RCC 7860 (cell line): ENCODE results near the gene MYL7.

Source experiments
- DNase-seq: peaks from one replicate; pipeline ENCODE4 v3.0.0-alpha.2; 2015; ENCODE audit warnings: low spot score
- FAIRE-seq: peaks from 2 replicates; lab custom pipeline; 2012; peaks lifted over from hg19 to GRCh38; lab: Jason Lieb, UNC

Gene MYL7

GRCh38 chr7:44112997-44113763, 28.0 kb downstream of the MYL7 start:
- FAIRE-seq, result no peak
- no peak for DNase-seq

DNA sequence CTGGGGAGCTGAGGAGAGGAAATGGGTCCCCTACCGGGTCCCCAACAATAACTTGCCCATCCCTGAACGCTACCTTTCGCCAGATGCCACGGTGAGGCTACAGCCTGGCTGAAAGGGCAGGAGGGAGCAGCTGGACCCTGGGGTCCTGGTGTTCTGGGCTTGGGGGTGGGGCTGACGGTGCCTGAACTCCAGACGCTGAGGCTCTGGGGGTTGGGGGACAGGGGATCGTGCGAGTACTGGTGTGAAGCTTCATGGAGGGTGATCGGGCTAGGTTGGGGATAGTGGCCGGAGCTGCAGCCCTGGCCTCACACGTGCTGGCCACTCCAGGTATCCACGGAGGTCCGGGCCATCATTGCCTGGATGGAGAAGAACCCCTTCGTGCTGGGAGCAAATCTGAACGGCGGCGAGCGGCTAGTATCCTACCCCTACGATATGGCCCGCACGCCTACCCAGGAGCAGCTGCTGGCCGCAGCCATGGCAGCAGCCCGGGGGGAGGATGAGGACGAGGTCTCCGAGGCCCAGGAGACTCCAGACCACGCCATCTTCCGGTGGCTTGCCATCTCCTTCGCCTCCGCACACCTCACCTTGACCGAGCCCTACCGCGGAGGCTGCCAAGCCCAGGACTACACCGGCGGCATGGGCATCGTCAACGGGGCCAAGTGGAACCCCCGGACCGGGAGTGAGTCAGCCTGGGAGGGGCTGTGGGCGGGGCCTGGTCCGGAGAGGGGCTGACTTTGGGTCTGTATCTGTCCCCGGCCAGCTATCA, 28.7 kb downstream of the MYL7 start:
- no peak for FAIRE-seq
- no peak for DNase-seq

DNA sequence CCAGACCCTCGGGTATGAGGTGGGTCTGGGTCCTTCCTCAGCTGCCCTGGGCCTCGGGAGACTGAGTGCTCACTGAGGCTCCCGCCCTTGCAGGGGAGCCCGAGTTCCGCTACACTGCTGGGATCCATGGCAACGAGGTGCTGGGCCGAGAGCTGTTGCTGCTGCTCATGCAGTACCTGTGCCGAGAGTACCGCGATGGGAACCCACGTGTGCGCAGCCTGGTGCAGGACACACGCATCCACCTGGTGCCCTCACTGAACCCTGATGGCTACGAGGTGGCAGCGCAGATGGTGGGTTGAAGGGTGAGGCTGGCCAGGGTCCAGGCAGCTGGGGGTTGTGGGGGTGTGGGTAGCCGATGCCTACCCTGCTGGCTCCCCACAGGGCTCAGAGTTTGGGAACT, 29.4 kb downstream of the MYL7 start:
- FAIRE-seq (no peak), DNase-seq (no peak)

DNA sequence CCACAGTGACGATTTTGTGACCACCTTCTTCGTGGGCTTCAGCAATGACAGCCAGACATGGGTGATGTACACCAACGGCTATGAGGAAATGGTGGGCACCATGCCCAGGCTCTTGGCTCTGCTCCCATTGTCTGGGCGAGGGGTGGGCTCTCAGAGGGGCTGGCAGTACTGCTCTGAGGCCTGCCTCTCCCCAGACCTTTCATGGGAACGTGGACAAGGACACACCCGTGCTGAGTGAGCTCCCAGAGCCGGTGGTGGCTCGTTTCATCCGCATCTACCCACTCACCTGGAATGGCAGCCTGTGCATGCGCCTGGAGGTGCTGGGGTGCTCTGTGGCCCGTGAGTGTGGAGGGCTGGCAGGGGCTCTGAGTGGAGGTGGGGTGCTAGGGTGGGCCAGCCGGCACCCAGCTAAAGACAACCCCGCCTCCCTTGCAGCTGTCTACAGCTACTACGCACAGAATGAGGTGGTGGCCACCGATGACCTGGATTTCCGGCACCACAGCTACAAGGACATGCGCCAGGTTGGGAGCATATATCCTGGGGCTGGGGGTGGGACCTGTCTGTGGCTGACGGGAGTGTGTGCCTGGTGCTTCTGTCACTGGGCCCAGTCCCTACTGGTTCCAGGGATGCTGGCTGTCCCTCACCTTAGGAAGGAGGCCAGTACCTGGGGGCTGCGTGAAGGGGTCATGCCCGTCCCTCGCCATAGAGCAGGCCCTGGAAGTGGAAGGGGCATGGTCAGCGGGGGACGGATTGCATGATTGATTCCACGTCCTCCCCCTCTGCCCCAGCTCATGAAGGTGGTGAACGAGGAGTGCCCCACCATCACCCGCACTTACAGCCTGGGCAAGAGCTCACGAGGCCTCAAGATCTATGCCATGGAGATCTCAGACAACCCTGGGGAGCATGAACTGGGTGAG, 30.2 kb downstream of the MYL7 start:
- FAIRE-seq, result no peak
- no peak for DNase-seq

DNA sequence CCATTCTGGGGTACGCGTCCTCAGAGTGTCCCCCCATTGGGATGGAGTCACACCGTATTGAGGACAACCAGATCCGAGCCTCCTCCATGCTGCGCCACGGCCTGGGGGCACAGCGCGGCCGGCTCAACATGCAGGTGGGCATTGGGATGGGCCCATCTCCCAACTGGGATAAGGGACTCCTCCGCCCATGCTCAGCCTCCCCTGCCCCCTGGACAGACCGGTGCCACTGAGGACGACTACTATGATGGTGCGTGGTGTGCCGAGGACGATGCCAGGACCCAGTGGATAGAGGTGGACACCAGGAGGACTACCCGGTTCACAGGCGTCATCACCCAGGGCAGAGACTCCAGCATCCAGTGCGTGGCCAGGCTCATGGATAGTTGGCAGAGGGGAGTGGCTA, 31.1 kb downstream of the MYL7 start:
- DNase-seq (no peak), FAIRE-seq (no peak)

GRCh38 chr7:44108768-44109750, 32.1 kb downstream of the MYL7 start:
- FAIRE-seq, result no peak
- DNase-seq, result no peak

DNA sequence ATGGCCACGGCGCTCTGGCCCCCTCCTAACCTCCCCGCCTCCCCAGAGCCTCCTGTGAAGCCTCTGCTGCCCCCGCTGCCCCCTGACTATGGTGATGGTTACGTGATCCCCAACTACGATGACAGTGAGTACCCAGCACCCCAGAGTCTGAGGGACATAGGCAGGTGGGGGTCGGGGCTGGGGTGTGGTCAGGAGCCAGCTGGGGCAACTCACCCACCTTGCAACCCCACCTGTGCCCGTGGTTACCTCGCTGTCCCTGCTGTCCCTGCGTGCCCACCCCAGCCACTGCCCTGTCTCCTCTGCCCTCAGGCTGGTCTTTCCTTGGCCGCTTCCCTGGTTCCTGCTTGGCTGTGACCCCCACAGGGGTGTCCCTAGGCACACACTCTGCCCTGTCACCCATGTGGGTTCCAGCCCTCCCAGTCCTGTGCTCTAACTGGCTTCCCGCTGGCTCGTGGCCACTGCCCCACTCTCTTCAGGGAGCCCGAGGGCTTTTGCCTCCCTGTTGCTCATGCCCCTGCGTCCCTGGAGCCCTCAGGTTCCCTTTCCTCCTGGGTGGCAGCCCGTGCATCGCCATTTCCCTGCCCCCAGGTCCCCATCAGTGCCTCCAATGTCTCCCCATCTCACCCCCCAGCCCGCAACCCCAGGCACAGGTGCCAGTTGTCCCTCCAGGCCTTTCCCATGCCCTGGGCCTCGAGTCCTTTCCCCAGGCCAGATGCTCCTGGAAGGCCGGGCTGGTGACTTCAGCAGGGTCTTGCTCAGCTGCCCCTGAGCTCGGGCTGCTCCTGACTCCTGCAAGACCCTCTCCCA, 33.0 kb downstream of the MYL7 start:
- DNase-seq (no peak), FAIRE-seq (no peak)

GRCh38 chr7:44107116-44107960, 33.8 kb downstream of the MYL7 start:
- DNase-seq, result no peak
- no peak for FAIRE-seq

DNA sequence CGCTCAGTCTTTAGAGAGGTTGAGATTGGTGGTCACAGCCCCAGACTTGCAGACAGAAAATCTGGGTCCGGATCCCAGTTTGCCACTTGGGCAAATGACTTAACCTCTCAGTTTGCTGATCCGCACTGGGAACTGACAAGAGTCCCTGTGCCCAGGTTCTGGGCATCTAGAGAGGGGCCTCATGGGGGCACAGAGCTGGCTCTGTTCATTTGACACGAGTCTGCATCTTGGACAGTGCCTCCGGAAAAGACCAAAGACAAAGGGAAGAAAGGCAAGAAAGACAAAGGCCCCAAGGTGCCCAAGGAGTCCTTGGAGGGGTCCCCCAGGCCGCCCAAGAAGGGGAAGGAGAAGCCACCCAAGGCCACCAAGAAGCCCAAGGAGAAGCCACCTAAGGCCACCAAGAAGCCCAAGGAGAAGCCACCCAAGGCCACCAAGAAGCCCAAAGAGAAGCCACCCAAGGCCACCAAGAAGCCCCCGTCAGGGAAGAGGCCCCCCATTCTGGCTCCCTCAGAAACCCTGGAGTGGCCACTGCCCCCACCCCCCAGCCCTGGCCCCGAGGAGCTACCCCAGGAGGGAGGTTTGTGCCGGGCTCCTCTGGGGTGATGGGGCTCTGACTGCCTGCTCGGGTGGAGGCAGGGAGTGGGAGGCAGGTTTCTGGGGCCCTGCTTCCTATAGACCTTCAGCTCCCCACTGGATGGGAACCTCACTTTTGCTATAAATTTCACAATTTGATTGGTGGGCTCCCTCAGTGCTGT, 34.6 kb downstream of the MYL7 start:
- DNase-seq, result no peak
- no peak for FAIRE-seq

- no peak for DNase-seq
- FAIRE-seq, result no peak
These were observed 35.3 kb downstream of the MYL7 start for GRCh38 chr7:44105832-44106231.

- FAIRE-seq (no peak), DNase-seq (peak; percentile 31)
These were observed 36.0 kb downstream of the MYL7 start for GRCh38 chr7:44104860-44105771.

- no peak for FAIRE-seq
- DNase-seq, result no peak
These were observed 36.9 kb downstream of the MYL7 start, which contains the start of gene AEBP1 for GRCh38 chr7:44103923-44104859. Gene AEBP1 (plus strand): TSS chr7:44104345. CDS start chr7:44104666, 321 bp downstream.

- FAIRE-seq, result no peak
These were observed 37.6 kb downstream of the MYL7 start for GRCh38 chr7:44103566-44103922.

GRCh38 chr7:44102846-44103565, 38.1 kb downstream of the MYL7 start:
- no peak for DNase-seq
- FAIRE-seq, result no peak

More at GRCh38 chr7:44103566-44103922, 37.6 kb downstream of the MYL7 start:
- DNase-seq, result no peak
